NCI-H1105 treated with DMSO at 0.1 percent for 48 hours (cell line): ENCODE data around the gene IGSF21.
"Not testable (repeated sequence)": the region's sequence is repeated elsewhere in the genome, so short reads cannot be mapped to it uniquely, and the experiment has no call there.

Experiments used
- DNase-seq: peaks from one replicate; lab custom pipeline; 2025; lab: John Stamatoyannopoulos, UW

IGSF21 gene

DNA sequence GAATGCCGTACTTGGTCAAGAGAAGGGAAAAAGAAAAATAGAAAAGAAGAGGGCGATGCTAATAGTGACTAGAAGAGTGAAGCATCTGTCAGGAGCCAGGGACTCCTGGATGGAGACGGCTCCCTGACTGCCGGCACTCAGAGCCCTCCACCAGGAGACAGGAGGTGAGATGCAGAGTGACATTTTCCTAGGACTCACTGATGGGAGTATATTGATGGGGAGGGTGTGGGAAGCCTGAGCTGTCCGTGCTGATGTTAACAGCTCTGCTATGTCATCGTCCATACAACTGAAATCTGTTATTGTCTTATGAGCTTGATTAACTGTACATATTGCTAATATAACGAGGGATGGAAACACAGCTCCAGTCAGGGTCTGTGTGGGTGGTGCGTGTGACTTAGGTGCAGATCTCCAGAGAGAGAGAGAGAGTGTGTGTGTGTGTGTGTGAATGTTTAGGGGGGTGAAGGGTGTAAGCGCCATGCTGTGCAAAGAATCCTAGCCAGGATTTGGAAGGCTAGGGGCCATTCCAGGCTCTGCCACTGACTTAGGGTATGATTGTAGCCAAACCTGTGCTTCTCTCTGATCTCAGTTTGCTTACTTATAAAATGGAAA is 250.1 kb downstream of the IGSF21 start:
- no peak for DNase-seq

DNA sequence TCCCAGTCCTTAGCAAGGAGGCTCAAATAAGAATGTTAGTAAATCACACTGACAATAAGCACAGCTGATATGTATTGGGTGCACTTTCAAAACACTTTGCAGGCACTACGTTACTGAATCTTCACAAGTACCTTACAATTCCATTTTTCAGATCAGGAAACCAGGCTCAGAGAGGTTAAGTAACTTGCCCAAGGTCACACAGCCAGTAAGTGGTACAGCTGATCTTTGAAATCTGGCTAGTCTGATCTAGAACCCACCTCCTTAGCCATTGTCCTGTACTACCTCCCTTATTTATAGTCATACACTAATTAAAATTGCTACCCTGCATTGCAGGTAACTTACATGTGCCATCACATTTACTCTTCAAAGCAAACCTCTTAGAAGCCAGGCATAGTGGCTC is 251.0 kb downstream of the IGSF21 start:
- no peak for DNase-seq

DNA sequence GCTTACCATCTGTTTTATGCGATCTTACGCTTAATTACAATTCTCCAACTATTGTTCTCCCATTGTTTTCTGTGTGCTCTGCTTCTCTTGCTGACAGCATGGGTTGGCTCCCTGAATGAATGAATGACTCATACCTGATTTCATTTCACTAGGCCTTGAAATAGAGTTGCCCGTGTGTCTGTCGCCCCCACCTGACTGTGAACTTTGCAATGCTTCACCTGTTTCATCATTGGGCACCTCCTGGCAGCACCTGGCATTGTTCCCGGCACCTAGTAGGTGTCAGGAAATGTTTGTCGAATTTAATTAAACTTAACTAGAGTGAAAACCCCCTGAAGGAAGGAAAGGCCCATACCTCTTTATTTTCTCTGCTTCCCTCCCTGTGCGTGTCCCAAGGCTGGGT is 252.7 kb downstream of the IGSF21 start:
- DNase-seq, result no peak

DNA sequence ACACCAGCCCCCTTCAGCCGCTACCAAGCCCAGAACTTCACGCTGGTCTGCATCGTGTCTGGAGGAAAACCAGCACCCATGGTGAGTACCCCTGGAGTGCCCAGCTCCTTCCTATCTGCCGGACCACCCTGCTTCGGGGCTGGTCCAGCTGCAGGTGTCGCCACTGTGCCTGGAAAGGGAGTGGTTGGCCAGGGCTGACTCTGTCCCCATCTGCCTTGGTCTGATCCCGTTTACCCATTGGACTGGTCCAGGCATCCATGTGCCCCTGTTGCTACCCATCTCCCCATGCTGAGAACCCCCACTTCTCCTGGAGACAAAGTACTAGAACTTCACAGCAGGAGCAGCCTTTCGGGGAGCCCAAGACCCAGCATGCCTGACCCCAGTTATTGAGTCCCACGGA is 254.6 kb downstream of the IGSF21 start:
- no peak for DNase-seq

DNA sequence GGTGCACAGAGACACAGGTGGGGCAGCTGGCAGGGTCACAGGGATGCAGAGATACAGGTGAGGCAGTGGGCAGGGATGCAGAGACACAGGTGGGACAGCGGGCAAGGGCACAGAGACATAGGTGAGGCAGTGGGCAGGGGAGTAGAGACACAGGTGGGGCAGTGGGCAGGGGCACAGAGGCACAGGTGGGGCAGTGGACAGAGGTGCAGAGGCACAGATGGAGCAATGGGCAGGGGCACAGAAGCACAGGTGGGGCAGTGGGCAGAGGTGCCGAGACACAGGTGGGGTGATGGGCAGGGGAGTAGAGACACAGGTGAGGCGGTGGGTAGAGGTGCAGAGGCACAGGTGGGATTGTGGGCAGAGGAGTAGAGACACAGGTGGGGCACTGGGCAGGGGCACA is 255.8 kb downstream of the IGSF21 start:
- DNase-seq, result no peak

DNA sequence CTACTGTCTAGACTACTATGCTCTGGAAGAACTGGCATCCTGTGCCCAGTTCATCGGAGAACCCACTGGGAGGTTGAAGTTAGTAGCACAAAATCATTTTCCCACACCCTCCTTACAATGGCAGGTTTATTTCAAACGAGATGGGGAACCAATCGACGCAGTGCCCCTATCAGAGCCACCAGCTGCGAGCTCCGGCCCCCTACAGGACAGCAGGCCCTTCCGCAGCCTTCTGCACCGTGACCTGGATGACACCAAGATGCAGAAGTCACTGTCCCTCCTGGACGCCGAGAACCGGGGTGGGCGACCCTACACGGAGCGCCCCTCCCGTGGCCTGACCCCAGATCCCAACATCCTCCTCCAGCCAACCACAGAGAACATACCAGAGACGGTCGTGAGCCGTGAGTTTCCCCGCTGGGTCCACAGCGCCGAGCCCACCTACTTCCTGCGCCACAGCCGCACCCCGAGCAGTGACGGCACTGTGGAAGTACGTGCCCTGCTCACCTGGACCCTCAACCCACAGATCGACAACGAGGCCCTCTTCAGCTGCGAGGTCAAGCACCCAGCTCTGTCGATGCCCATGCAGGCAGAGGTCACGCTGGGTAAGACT is 257.6 kb downstream of the IGSF21 start:
- DNase-seq, result no peak

DNA sequence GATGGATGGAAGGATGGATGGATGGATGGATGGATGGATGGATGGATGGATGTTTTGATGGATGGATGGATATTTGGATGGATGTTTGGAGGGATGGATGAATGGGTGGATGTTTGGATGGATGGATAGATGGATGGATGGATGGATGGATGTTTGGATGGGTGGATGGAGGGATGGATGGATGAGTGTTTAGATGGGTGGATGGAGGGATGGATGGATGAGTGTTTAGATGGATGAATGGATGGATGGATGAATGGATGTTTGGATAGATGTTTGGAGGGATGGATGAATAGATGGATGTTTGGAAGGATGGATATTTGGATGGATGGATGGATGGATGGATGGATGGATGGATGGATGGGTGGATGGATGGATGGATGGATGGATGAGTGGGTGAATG is 264.9 kb downstream of the IGSF21 start:
- DNase-seq, result not testable (repeated sequence)

DNA sequence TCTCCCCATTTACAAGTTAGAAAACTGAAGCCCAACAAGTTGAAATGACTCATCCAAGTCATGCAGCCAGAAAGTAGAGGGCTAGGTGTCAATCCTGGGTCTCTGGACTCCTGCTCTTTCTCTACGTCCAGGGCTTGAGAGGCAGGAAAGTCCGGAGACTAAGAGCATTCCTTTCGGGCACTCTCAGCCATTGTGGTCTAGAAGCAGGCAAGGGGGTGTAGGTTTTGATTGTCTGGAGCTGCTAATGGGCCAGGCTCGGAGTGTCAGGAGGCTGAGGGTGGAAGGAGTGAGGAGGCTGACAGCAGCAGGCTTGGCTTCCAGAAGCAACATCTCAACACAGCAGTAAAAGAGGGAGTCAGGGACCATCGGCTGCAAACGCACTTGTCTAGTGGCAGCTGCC is 265.6 kb downstream of the IGSF21 start:
- no peak for DNase-seq

DNA sequence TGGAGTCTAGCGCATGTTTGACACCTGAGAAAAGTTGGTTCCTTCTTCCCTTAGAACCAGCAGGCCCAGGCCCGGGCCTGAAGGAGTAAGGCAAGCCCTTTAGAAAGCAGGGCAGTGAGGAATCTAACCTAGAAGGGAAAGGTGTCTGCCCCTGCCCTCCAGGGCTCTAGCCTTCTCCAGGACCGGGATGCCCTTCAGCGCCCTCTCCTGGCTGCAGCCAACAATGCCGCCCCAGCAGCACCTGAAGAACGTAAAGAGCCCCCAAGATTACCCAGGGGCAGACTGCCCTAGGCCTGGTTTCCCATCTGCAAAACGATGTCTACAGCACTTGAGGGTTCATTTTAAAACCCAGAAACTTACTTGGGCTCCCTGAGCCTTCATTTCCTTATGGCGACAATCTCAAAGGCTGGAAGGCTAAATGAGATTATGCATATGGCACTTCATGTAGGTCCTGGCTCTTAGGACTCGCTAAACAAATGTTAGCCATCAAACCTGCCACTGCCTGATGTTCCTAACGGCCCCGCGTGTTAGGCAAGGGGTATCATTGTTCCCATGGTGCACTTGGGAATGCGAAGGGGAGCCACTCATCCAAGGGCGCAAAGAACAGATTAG is 266.4 kb downstream of the IGSF21 start:
- DNase-seq, result peak; percentile 7

DNA sequence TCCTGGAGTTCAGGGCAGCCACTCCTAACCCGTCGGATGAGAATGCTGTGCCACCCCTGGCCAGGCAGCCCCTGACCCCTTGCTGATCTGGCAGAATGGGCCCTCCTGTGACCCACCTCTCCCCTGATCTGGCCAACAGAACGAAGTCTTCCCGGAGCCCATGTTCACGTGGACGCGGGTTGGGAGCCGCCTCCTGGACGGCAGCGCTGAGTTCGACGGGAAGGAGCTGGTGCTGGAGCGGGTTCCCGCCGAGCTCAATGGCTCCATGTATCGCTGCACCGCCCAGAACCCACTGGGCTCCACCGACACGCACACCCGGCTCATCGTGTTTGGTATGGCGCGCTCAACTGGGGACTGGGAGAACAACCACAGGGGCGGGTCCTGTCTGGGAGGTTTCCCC is 269.1 kb downstream of the IGSF21 start:
- no peak for DNase-seq

DNA sequence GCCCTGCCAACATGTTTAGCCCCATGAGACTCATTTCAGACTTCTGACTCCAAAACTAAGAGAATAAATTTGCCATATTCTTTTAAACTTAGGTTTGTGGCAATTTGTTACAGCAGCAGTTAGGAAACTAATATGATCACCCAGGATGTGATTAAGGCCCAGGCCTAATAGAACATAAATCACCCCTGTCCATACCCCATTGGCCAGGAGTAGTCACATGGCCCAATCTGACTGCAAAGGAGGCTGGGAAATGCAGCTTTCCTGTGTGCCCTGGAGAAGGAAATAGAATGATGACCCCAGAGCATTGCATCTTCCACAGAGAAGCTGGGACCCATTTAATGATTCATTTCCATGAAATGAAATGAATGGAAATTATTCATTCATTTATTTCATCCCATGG is 272.7 kb downstream of the IGSF21 start:
- DNase-seq, result no peak

DNA sequence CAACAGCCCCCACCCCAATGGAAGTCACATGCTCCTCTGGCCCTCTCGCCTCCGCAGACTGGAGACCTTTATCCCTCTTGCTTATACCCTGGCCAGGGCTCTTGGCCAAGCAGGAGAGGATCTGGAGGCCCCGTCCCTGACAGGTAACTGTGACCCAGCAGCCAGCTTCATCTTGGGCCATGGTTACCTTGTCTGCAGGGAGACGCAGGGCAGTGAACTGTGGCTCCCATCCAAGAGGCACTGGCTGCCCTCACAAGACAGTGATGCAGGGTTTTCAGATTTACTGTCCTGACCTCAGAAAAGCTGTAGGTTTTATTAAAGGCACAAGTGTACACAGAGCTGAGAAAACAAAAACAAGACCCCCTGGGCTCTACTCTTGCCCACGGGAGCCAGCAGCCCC is 276.5 kb downstream of the IGSF21 start:
- DNase-seq, result no peak

DNA sequence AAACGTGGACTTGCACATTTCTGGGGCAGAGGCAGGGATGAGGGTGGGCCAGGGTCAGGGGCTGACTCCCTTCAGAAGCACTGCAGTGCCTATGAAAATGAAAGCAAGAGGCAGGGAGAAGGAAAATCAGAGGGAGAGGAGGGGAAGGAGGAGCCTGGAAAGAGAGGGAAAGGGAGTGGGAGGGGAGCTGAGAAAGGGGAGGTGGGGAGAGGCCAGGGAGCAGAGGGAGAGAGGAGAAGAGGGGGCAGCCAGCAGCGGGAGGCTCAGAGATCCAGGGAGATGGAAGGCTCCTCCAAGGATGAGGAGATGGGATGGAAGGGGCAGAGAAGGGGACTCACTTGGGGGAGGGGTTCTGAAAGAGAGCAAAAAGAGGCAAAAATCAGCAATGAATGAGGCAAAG is 276.9 kb downstream of the IGSF21 start:
- DNase-seq, result no peak

DNA sequence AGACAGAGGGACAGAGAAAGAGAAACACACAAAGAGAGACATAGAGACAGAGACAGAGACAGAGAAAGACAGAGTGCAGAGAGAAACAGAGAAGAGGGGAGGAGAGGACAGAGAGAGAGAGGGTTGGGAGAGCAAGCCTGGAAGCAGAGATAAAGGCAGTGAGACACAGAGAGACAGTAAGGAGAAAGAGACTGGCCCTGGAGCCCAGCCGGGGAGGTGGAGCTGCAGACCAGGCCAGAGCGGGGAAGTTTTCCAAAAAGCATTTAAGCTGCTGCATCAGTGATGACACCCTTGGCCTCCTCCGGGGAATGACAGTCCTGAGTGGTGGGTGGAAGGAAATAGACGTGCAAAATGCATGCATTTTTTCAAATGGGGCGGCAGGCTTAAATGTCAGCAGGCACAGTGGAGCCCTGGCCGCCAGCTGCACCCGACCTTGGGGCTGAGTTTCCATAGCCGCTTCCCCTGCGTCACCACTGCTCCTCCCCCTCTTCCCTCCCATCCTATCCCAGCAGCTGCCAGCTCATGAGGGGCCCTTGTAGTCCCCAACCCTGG is 277.7 kb downstream of the IGSF21 start:
- no peak for DNase-seq

DNA sequence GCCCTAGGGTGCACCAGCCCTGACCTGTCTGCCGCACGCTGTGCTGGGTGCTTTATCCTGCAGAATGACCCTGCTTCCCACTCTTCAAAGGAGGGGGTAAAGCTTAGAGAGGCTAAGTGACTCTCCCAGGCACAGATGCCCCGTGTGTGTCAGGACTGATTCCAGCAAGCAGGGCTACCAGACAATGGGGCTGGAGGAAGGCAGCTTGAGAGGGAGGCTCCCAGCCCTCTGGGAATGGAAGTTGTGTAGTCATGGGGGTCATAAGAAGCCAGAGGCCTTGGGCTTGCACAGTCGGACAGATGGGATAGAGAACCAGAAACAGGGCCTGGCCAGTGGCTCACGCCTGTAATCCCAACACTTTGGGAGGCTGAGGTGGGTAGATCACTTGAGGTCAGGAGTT is 279.0 kb downstream of the IGSF21 start:
- no peak for DNase-seq

DNA sequence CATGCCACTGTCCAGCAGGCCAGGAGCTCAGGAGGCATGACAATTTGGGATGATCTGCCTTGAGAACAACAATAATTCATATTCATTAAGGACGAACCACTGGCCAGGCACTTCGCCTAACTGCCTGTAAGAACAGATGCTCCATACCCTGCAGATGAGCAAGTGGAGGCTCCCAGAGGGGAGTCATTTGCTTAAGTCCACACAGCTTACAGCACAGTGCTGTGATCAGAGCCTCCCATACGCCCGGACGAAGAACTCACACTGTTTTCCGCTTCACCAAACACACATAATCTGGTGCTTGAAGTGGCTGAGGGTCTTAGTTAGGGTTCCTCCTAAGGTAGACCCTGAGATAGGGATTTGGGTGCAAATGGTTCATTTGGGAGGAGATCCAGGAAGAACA is 279.7 kb downstream of the IGSF21 start:
- no peak for DNase-seq

DNA sequence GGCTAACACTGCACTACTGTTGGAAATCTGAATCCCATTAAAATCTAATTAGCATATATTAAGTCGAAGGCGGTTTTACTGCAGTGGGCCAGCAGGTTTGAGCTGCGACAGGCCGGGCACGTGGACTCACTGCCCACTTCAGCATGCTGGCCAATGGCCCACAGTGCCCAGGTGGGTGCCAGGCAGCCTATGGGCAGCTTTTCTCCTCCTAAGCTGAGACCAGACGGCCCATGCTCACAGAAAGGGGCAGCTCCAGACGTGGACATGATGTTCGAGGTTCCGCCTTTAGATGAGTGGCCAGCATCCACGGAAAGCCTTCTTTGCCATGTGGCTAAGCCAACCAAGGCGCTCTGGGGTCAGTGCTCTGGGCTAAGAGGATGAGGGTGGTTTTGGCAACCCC is 283.4 kb downstream of the IGSF21 start:
- DNase-seq, result no peak

DNA sequence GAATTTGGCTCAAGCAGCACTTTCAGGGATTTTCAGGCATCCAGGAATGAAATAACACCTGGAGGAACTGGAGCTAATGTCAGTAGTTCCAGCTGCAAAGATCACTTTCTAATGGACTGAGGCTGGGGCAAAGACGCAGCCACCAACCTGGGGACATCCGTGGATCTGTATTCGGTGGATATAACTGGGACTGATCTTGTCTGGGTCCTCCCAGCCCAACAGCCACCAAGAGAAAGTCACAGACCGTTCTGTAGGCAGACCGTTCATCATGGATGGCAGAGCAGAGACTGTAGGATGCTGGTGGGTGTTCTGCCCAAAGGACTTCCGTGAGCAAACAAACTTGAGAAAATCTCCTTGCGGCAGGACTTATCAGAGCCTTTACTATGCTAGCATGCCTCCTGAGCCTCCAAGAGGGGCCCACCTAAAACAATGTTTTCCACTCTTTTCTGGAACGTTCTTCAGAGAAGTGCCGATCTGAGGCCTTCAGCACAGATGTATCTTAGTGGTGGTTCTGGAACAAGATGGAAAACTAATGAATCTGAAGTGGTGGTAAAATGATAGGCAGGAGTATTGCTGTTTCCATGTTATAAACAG is 287.1 kb downstream of the IGSF21 start:
- DNase-seq, result no peak

DNA sequence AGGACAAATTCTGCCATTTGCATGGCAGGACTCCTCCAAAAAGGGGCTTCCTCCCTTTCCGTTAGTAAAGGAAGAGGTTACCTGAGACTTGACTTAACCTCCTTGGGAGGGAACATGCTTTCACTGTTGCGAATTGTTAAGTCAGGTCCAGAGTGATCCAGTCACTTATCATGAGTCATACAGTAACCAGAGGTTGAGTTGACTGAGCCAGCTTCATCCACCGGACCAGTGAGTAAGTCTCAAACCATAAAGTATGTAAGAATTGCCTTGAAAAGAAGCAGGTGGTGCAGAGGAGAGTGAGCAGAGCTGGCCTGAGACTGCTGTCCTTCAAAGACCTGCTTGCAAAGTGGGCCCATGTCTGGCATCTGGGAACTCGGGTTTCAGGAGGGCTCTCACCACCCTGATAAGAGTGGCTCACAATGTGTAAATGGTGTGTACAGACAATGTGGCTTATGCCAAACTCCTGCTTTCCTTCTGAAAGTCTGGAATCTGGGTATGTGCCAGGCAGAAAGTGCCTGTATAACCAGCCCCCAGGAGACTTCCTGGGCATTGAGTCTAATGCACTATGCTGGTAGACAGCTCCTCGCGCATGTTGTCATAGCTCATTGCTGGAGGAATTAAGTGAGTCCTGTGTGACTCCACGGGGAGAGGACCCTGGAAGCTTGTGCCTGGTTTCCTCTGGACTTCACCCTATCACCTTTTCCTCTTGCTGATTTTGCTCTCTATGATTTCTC is 288.8 kb downstream of the IGSF21 start:
- DNase-seq, result no peak

DNA sequence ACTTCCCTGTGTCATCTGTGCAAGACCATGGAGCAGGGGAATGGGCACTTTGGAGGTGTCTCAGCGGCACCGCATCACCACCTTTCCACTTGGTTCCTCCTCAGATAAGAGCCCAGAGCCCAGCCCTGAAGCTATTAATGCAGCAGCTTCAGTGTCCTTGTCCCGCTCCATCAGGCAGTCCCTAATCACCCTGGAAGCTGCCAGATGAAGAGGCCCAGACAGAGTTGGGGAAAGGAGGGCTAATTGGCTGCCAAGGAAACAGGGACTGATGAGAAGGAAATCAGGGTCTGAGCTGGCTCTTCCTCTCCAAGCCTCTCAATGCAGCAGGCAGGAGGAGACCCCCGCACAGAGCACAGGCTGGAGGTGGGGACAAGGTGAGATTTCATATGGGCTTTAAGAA is 290.0 kb downstream of the IGSF21 start:
- DNase-seq, result no peak

DNA sequence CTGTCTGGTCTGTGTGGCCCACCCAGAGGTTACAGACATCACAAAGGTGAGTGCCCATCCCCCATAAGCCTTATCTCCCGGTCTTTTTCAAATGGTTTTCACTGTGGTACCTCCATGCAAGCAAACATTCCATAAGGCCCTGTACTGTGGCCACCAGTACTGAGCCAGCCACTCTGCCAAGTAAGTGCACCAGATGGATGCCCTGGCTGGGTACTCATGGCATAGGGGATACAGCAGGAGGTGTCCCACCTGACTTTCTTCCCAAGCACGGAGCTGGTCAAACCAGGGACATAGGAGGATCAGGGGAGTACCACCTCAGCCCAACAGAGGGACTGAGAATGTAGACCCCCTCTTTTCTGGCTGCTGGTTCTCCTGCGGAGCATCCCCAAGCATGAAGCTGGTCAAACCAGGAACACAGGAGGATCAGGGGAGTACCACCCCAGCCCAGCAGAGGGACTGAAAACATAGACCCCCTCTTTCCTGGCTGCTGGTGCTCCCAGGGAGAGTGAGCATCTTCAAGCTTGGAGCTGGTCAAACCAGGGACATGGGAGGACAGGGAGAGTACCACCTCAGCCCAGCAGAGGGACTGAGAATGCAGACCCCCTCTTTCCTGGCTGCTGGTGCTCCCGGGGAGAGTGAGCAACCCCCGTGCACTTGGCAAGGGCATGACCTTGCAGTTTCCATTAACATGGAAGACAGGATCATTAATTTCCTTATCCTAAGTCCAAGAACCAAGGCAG is 291.4 kb downstream of the IGSF21 start:
- DNase-seq, result no peak
